ENCODE results near the gene C14orf132.

DNA sequence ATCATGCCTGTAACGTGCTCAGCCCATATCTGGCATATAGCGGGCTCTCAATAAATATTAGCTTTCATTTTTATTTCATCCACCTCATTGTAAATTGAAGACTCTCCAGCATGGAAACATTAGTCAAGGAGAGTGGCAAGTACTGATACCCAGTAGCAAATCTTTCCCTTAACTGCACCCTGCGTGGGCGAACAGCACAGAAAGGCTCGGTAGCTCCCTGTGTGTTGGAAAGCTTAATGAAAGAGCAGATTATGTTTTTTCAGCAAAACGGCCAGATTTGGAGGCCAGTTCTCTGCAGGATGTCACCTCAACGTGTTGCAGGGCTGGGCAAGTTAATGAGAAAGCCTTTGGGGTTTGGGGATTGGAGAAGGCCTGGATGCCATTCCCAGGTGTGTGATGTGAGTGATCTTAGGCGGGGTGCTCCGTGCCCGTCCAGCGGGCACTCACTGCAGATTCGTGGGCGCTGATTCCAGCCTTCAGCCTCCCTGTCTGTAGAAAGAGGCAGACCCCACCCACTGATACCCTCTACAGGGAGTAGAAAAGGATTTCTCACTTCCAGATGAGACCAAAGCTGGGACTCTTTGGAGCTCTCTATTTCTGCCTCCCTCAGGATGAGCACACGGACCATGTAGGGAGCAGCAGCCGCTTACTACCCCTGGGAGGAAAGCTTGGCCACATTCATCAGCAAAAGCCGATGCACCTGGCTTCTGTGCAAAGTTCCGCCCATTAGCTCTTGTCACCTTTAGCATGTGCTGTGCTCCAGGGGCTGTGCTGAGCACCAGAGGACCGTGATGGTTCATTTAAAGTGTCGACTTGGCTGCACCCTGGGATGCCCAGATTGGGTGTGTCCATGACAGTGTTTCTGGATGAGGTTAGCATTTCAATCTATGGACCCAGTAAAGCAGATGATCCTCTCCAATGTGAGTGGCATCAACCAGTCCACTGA lies 29.1 kb downstream of the C14orf132 start:
- TF ChIP-seq, protein P1, sequence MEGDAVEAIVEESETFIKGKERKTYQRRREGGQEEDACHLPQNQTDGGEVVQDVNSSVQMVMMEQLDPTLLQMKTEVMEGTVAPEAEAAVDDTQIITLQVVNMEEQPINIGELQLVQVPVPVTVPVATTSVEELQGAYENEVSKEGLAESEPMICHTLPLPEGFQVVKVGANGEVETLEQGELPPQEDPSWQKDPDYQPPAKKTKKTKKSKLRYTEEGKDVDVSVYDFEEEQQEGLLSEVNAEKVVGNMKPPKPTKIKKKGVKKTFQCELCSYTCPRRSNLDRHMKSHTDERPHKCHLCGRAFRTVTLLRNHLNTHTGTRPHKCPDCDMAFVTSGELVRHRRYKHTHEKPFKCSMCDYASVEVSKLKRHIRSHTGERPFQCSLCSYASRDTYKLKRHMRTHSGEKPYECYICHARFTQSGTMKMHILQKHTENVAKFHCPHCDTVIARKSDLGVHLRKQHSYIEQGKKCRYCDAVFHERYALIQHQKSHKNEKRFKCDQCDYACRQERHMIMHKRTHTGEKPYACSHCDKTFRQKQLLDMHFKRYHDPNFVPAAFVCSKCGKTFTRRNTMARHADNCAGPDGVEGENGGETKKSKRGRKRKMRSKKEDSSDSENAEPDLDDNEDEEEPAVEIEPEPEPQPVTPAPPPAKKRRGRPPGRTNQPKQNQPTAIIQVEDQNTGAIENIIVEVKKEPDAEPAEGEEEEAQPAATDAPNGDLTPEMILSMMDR (conservative IDR thresholded peaks at IDR 0.05; ENCODE audit: low read length): no peak
- TF ChIP-seq EZH2phosphoT487 (IDR thresholded peaks at IDR 0.05; ENCODE audit: borderline replicate concordance): no peak
